IMR-90 (cell line): ENCODE results near the gene PKD1. TPM values are rescaled to one million over a fixed set of nuclear protein-coding genes. Genes with fewer than 3 reads are reported as not detected.

Experiments used
- ATAC-seq: fragments of 200-7000 bp; cut with Tn5 transposase; 2 replicates; pipeline ENCODE4 v1.9.1; 2020; ENCODE audit warnings: low read depth, mild to moderate bottlenecking, moderate library complexity
- BruUV-seq: library from RNA; stranded (reverse); fragments of 400-500 nt; replicated peaks from 2 replicates; lab custom pipeline; 2021; lab: Mats Ljungman, UMichigan
- CTCF ChIA-PET: fragments of 300-600 bp; formaldehyde crosslinking; extraction: SDS; loops from one replicate; lab custom pipeline; 2021; ENCODE audit warnings: antibody characterized with exemption; lab: Yijun Ruan, JAX
- POLR2A ChIA-PET: fragments of 300-600 bp; sonication (Branson Sonifier 250); formaldehyde crosslinking; loops from one replicate; lab custom pipeline; 2022; ENCODE audit warnings: antibody characterized with exemption; ENCODE audit not compliant: unreplicated experiment; lab: Charles Lee
- DNase-seq: peaks from one replicate; pipeline ENCODE4 v3.0.0; 2013
- H2AFZ ChIP-seq: replicated peaks from 2 replicates; pipeline ENCODE3; 2013; ENCODE audit warnings: low read length, mild to moderate bottlenecking; ENCODE audit not compliant: poor library complexity
- H2AK5ac ChIP-seq: 2 replicates; pipeline ENCODE4 v1.6.1; 2013; ENCODE audit warnings: low read depth, low read length, inconsistent platforms
- H2AK9ac ChIP-seq: replicated peaks from 2 replicates; pipeline ENCODE3; 2013; ENCODE audit warnings: mild to moderate bottlenecking, low read depth, low read length, moderate library complexity; ENCODE audit not compliant: poor library complexity
- H2BK120ac ChIP-seq: 2 replicates; pipeline ENCODE4 v1.6.1; 2013; ENCODE audit warnings: low read depth, low read length, inconsistent platforms
- H2BK15ac ChIP-seq: 3 replicates; pipeline ENCODE4 v1.6.1; 2013; ENCODE audit warnings: low read depth, low read length, inconsistent platforms
- H2BK20ac ChIP-seq: 2 replicates; pipeline ENCODE4 v1.6.1; 2013; ENCODE audit warnings: low read depth, mild to moderate bottlenecking, inconsistent platforms, low read length, moderate library complexity
- H2BK5ac ChIP-seq: 2 replicates; pipeline ENCODE4 v1.6.1; 2013; ENCODE audit warnings: mild to moderate bottlenecking, low read depth, low read length, inconsistent platforms; ENCODE audit not compliant: poor library complexity, severe bottlenecking
- H3K14ac ChIP-seq: replicated peaks from 2 replicates; pipeline ENCODE4 v1.6.1; 2013; ENCODE audit warnings: low read depth, low read length, inconsistent platforms
- H3K18ac ChIP-seq: 2 replicates; pipeline ENCODE4 v1.6.1; 2013; ENCODE audit warnings: low read depth, low read length, control low read depth
- H3K23ac ChIP-seq: 2 replicates; pipeline ENCODE4 v1.6.1; 2013; ENCODE audit warnings: low read depth, low read length, inconsistent platforms
- H3K27ac ChIP-seq: 2 replicates; pipeline ENCODE4 v1.5.1; 2013; ENCODE audit warnings: mild to moderate bottlenecking, control low read depth, low read length; ENCODE audit not compliant: insufficient read depth
- H3K27me3 ChIP-seq: 2 replicates; pipeline ENCODE4 v1.6.1; 2013; ENCODE audit warnings: low read length; ENCODE audit not compliant: control insufficient read depth, insufficient read depth
- H3K36me3 ChIP-seq: 2 replicates; pipeline ENCODE4 v1.6.1; 2013; ENCODE audit warnings: low read length, mixed read lengths; ENCODE audit not compliant: control insufficient read depth, insufficient read depth
- H3K4ac ChIP-seq: 2 replicates; pipeline ENCODE4 v1.6.1; 2013; ENCODE audit warnings: low read depth, low read length, inconsistent platforms
- H3K4me1 ChIP-seq: 2 replicates; pipeline ENCODE4 v1.6.1; 2013; ENCODE audit warnings: low read length, mixed read lengths; ENCODE audit not compliant: control insufficient read depth, insufficient read depth
- H3K4me2 ChIP-seq: 2 replicates; pipeline ENCODE4 v1.6.1; 2013; ENCODE audit warnings: low read depth, mild to moderate bottlenecking, control low read depth, low read length, moderate library complexity
- H3K4me3 ChIP-seq: 2 replicates; pipeline ENCODE4 v1.5.1; 2013; ENCODE audit warnings: low read depth, mild to moderate bottlenecking, control low read depth, low read length, moderate library complexity; ENCODE audit not compliant: insufficient read depth
- H3K56ac ChIP-seq: 2 replicates; pipeline ENCODE4 v1.6.1; 2013; ENCODE audit warnings: low read length, inconsistent platforms; ENCODE audit not compliant: insufficient read depth; ENCODE audit errors: extremely low read depth
- H3K79me1 ChIP-seq, 2 experiments: 2 replicates each; pipeline ENCODE4 v1.6.1; 2013; ENCODE audit warnings: low read length in 2 of 2, inconsistent platforms in 1 of 2, low read depth in 1 of 2
- H3K9ac ChIP-seq: 2 replicates; pipeline ENCODE4 v1.6.1; 2013; ENCODE audit warnings: low read depth, low read length, control low read depth
- H3K9me1 ChIP-seq: 2 replicates; pipeline ENCODE4 v1.6.1; 2013; ENCODE audit warnings: low read length, inconsistent platforms; ENCODE audit not compliant: insufficient read depth
- H3K9me3 ChIP-seq: 2 replicates; pipeline ENCODE4 v1.6.1; 2013; ENCODE audit warnings: low read length; ENCODE audit not compliant: control insufficient read depth, insufficient read depth
- H4K20me1 ChIP-seq: 2 replicates; pipeline ENCODE4 v1.6.1; 2013; ENCODE audit warnings: low read length, inconsistent platforms; ENCODE audit not compliant: insufficient read depth
- H4K5ac ChIP-seq: 2 replicates; pipeline ENCODE4 v1.6.1; 2013; ENCODE audit warnings: mild to moderate bottlenecking, low read depth, low read length, control low read depth
- H4K8ac ChIP-seq, 2 experiments: 2 replicates each; pipeline ENCODE4 v1.6.1; 2013; ENCODE audit warnings: low read depth in 2 of 2, low read length in 2 of 2, control low read depth in 1 of 2, inconsistent platforms in 1 of 2
- H4K91ac ChIP-seq: 2 replicates; pipeline ENCODE4 v1.6.1; 2013; ENCODE audit warnings: low read depth, low read length, inconsistent platforms; ENCODE audit not compliant: insufficient read depth
- BHLHE40 ChIP-seq: fragments of 150-350 bp; IDR thresholded peaks from 2 replicates; pipeline ENCODE4 v1.6.1; 2016; ENCODE audit warnings: mild to moderate bottlenecking, low read depth, low read length
- CEBPB ChIP-seq: IDR thresholded peaks from 2 replicates; pipeline ENCODE4 v1.6.1; 2012; ENCODE audit warnings: low read depth, low read length, improper control_type of control experiment
- CTCF ChIP-seq: conservative IDR thresholded peaks from 2 replicates; pipeline ENCODE4 v1.5.1; 2012; ENCODE audit warnings: mild to moderate bottlenecking, low read depth, low read length, improper control_type of control experiment
- ELK1 ChIP-seq: fragments of 150-350 bp; IDR thresholded peaks from 2 replicates; pipeline ENCODE4 v1.6.1; 2016; ENCODE audit warnings: low read depth, mild to moderate bottlenecking, low read length, moderate library complexity, borderline replicate concordance
- FOS ChIP-seq: fragments of 150-350 bp; IDR thresholded peaks from 2 replicates; pipeline ENCODE4 v1.6.1; 2016; ENCODE audit warnings: low read depth, low read length
- MXI1 ChIP-seq: IDR thresholded peaks from 2 replicates; pipeline ENCODE4 v1.6.1; 2012; ENCODE audit warnings: low read depth, mild to moderate bottlenecking, low read length, moderate library complexity, borderline replicate concordance
- NFE2L2 ChIP-seq: fragments of 150-350 bp; IDR thresholded peaks from 2 replicates; pipeline ENCODE4 v1.6.1; 2016; ENCODE audit warnings: low read depth, mild to moderate bottlenecking, low read length
- RAD21 ChIP-seq: IDR thresholded peaks from 2 replicates; pipeline ENCODE4 v1.6.1; 2012; ENCODE audit warnings: low read length, improper control_type of control experiment
- RCOR1 ChIP-seq: IDR thresholded peaks from 2 replicates; pipeline ENCODE4 v1.6.1; 2012; ENCODE audit warnings: mild to moderate bottlenecking, low read length, improper control_type of control experiment; ENCODE audit not compliant: insufficient replicate concordance
- RFX5 ChIP-seq: IDR thresholded peaks from 2 replicates; pipeline ENCODE4 v1.8.0; 2012; ENCODE audit warnings: low read depth, mild to moderate bottlenecking, low read length, moderate library complexity
- SMC3 ChIP-seq: fragments of 150-350 bp; IDR thresholded peaks from 2 replicates; pipeline ENCODE4 v1.6.1; 2016; ENCODE audit warnings: low read depth, mild to moderate bottlenecking, antibody characterized with exemption, low read length, moderate library complexity
- WGBS, 2 experiments: methylation state at CpG; one replicate each; pipeline versions ENCODE4 v1.1.5 to v1.1.7; 2013; ENCODE audit warnings: missing lambda C conversion rate in 2 of 2; ENCODE audit not compliant: insufficient read length in 1 of 2; ENCODE audit errors: extremely low coverage in 2 of 2; 5-methylcytosine and 5-hydroxymethylcytosine counted together
- dilution Hi-C: fragments of 300-500 bp; cut with HindIII; formaldehyde crosslinking; loops from one replicate; pipeline ENCODE4 v1.14.3; 2018; ENCODE audit warnings: low sequenced_read_pairs; ENCODE audit not compliant: unreplicated experiment
- in situ Hi-C: fragments of 300-500 bp; cut with MboI; formaldehyde crosslinking; loops from 3 replicates; pipeline ENCODE4 v1.14.3; 2019; ENCODE audit warnings: low sequenced_read_pairs, inconsistent platforms, mixed read lengths
- intact Hi-C: fragments of 100-400 bp; cut with micrococcal nuclease; formaldehyde crosslinking; loops from 2 replicates; pipeline ENCODE4 v1.10.0; 2022
- polyA plus RNA-seq, 3 experiments: library from polyadenylated mRNA; depleted of rRNA; stranded (reverse); fragments of >200 nt; gene quantifications; 2 replicates each; pipeline ENCODE4 v1.2.3, GENCODE V29; 2012; ENCODE audit warnings: low replicate concordance in 1 of 3
- total RNA-seq: library from RNA; depleted of rRNA; stranded (reverse); fragments of >200 nt; gene quantifications from 2 replicates; pipeline ENCODE4 v1.2.3, GENCODE V29; 2012

PKD1 gene
- total and polyA plus RNA-seq, 2 of the 4 experiments (the other 2 are of a cell fraction): 7.9 to 97.3 TPM

- no peak for TF ChIP-seq ELK1
Observed at GRCh38 chr16:2044541-2044940, 91.2 kb downstream of the PKD1 start (continued).

GRCh38 chr16:2043667-2044451, 91.8 kb downstream of the PKD1 start:
- no peak overlapping the region for H2AFZ ChIP-seq
- dilution Hi-C loops: no loop called here
- no peak overlapping the region for H3K9ac ChIP-seq
- TF ChIP-seq BHLHE40 (no peak), FOS (no peak), NFE2L2 (no peak), RFX5 (no peak), MXI1 (no peak), RAD21 (no peak), CEBPB (no peak), ELK1 (no peak), CTCF (no peak), SMC3 (no peak), RCOR1 (no peak)

More at GRCh38 chr16:2043667-2044451, 91.8 kb downstream of the PKD1 start:
- Histone ChIP-seq H3K4me1 (peaks cover 34% of the 10 kb centered on the region), H4K91ac (no peak overlapping the region), H3K27me3 (no peaks in the 10 kb centered on the region), H2BK120ac (no peak overlapping the region), H3K27ac (no peak overlapping the region), H3K9me1 (peaks cover 16% of the 10 kb centered on the region), H2BK5ac (no peak overlapping the region), H3K4me2 (no peak overlapping the region), H4K8ac (no peak overlapping the region), H3K9me3 (no peaks in the 10 kb centered on the region), H4K20me1 (no peaks in the 10 kb centered on the region; the same call in none of the 2 replicates), H3K4me3 (no peak overlapping the region), H3K56ac (no peak overlapping the region), H2AK5ac (no peak overlapping the region), H2AK9ac (peak overlapping the region; percentile 36), H3K14ac (no peak overlapping the region), H3K4ac (no peak overlapping the region), H3K79me1 (peaks cover 21 to 45% of the 10 kb centered on the region in 2 experiments), H2BK15ac (no peak overlapping the region), H4K5ac (no peak overlapping the region), H3K23ac (no peak overlapping the region), H2BK20ac (no peak overlapping the region), H3K18ac (no peak overlapping the region), H3K36me3 (peaks cover 8% of the 10 kb centered on the region; the same call in 1 of the 2 replicates)
- ChIA-PET POLR2A (interaction anchor here (1.5 kb wide), 1 partner anchor 10 kb away, joined by 6 read pairs; no protein-coding TSS in a partner anchor), CTCF (no interaction called here)
- WGBS, 2 experiments: 86% methylated on average over 15 of the region's 26 CpGs; no CpG with 5 or more reads in 1 of the 2 experiments
- in situ Hi-C loops: no loop called here
- ATAC-seq (no peak), DNase-seq (no peak)
- intact Hi-C loops: no loop called here
- BruUV-seq: no TSS peak
